IPS DF 19.7 (cell line): ENCODE results near the gene NUMB.

Source experiments
- DNase-seq: peaks from one replicate; pipeline ENCODE4 v3.0.0-alpha.2; 2013; ENCODE audit warnings: low read depth, low spot score

NUMB gene

GRCh38 chr14:73245480-73246325 is 212.6 kb downstream of the NUMB start:
- no peak for DNase-seq

GRCh38 chr14:73244541-73245290 is 213.6 kb downstream of the NUMB start:
- DNase-seq, result no peak

- DNase-seq, result no peak
Measured at GRCh38 chr14:73243748-73244147, 214.6 kb downstream of the NUMB start.

- DNase-seq, result no peak
Measured at GRCh38 chr14:73243341-73243740, 215.0 kb downstream of the NUMB start.

GRCh38 chr14:73242357-73242901 is 215.9 kb downstream of the NUMB start:
- no peak for DNase-seq

GRCh38 chr14:73241481-73242165 is 216.7 kb downstream of the NUMB start:
- no peak for DNase-seq

- no peak for DNase-seq
Measured at GRCh38 chr14:73240816-73241480, 217.4 kb downstream of the NUMB start.

GRCh38 chr14:73239393-73240241 is 218.7 kb downstream of the NUMB start:
- no peak for DNase-seq

GRCh38 chr14:73238941-73239340 is 219.4 kb downstream of the NUMB start:
- no peak for DNase-seq

- no peak for DNase-seq
Measured at GRCh38 chr14:73238424-73238852, 219.9 kb downstream of the NUMB start.

GRCh38 chr14:73237786-73238423 is 220.4 kb downstream of the NUMB start:
- no peak for DNase-seq

- no peak for DNase-seq
Measured at GRCh38 chr14:73237219-73237785, 221.0 kb downstream of the NUMB start, which contains the start of gene PAPLN. Gene PAPLN, plus strand, starts transcription at chr14:73237506. Its CDS starts 2,273 bp downstream, at chr14:73239779.

GRCh38 chr14:73236752-73237218 is 221.6 kb downstream of the NUMB start:
- DNase-seq, result no peak

- no peak for DNase-seq
Measured at GRCh38 chr14:73236157-73236556, 222.2 kb downstream of the NUMB start.

- DNase-seq, result peak; percentile 68
Measured at GRCh38 chr14:73235531-73236155, 222.7 kb downstream of the NUMB start.

GRCh38 chr14:73234586-73235394 is 223.6 kb downstream of the NUMB start:
- DNase-seq, result no peak

- no peak for DNase-seq
Measured at GRCh38 chr14:73234029-73234428, 224.3 kb downstream of the NUMB start.

- no peak for DNase-seq
Measured at GRCh38 chr14:73233564-73233963, 224.8 kb downstream of the NUMB start.
